Mammary epithelial cell (primary cell): ENCODE measurements around the gene LMX1A.

Experiments
- EZH2 ChIP-seq: IDR thresholded peaks from 2 replicates; pipeline ENCODE4 v1.6.1; 2012; ENCODE audit warnings: low read length, inconsistent platforms, borderline replicate concordance
- TF ChIP-seq, protein P1 (sequence below), 2 donors: IDR thresholded peaks in 1 of 2; conservative IDR thresholded peaks in 1 of 2; 2 replicates each; pipeline ENCODE4 v1.5.1; 2011 to 2012; ENCODE audit warnings: inconsistent platforms in 2 of 2, low read length in 2 of 2, mild to moderate bottlenecking in 2 of 2, control low read depth in 1 of 2, low read depth in 1 of 2; ENCODE audit not compliant: insufficient read depth in 1 of 2; ENCODE audit errors: extremely low read depth in 1 of 2

DNA sequence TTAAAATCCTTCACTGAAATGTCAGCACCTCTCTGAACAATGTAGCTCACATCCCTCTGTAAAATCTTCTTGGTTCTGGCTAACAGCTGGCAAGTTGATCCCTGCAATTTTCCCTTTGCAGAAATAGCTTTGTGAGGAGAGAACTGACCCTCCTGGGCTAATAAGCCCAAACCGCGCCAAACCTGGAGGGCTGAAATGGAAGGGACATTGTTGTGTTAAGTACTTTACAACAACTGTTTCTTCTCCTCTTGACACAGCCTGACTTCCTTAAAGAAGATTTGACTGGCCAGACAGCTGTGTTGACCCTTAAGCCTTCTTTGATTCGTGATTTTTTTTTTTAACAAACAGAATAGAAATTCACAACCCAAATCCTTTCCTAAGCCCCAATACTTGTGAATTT, 5.7 kb downstream of the LMX1A start:
- TF ChIP-seq, protein P1, sequence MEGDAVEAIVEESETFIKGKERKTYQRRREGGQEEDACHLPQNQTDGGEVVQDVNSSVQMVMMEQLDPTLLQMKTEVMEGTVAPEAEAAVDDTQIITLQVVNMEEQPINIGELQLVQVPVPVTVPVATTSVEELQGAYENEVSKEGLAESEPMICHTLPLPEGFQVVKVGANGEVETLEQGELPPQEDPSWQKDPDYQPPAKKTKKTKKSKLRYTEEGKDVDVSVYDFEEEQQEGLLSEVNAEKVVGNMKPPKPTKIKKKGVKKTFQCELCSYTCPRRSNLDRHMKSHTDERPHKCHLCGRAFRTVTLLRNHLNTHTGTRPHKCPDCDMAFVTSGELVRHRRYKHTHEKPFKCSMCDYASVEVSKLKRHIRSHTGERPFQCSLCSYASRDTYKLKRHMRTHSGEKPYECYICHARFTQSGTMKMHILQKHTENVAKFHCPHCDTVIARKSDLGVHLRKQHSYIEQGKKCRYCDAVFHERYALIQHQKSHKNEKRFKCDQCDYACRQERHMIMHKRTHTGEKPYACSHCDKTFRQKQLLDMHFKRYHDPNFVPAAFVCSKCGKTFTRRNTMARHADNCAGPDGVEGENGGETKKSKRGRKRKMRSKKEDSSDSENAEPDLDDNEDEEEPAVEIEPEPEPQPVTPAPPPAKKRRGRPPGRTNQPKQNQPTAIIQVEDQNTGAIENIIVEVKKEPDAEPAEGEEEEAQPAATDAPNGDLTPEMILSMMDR (conservative IDR thresholded peaks at IDR 0.05 in 1 of 2, IDR thresholded peaks at IDR 0.05 in 1 of 2; ENCODE audit: extremely low read depth in 1 of 2, insufficient read depth in 1 of 2, low read depth in 1 of 2, low read length in 2 of 2), result no peak
- no peak for TF ChIP-seq EZH2
